DMS79 (cell line): ENCODE measurements around the gene SELENON.

Source experiments
- DNase-seq: peaks from one replicate; lab custom pipeline; 2025; lab: John Stamatoyannopoulos, UW

Gene SELENON

GRCh38 chr1:25794325-25794724 is 5.7 kb upstream of the SELENON start:
- DNase-seq: no peak

- no peak for DNase-seq
These were observed 4.8 kb upstream of the SELENON start for GRCh38 chr1:25795211-25795610.

GRCh38 chr1:25795946-25796810 is 3.8 kb upstream of the SELENON start:
- DNase-seq: peak; percentile 97

DNA sequence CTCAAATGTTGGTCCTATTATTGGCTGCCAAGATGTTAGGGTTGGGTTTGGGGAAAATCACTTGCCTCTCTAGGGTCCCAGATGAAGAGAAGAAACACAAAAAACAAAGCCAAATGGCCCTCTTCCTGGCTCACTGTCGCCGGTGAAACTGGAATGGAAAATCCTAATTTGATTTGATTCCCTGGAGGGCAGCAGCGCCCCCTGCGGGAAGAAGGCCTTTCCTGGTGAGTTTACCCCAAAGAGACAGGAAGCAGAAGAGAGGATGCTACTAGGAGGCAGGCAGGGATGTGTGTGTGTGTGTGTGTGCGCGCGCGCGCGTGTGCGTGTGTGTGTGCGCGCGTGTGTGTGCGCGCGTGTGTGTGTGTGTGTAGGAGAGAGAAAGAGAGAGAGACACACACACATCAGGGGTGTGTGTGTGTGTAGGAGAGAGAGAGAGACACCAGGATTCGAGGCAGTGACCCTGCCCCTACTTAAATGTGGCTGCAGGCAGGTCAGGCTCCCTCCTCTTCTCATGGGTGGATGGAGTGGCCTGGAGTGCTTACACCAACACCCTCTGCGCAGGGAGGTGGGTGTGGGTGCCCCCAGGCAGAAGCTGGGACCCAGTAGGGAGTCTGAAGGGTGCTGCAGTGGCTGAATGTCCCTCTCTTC is 3.1 kb upstream of the SELENON start:
- DNase-seq: peak; percentile 97

- DNase-seq: no peak
These were observed 2.1 kb upstream of the SELENON start for GRCh38 chr1:25797939-25798338.

DNA sequence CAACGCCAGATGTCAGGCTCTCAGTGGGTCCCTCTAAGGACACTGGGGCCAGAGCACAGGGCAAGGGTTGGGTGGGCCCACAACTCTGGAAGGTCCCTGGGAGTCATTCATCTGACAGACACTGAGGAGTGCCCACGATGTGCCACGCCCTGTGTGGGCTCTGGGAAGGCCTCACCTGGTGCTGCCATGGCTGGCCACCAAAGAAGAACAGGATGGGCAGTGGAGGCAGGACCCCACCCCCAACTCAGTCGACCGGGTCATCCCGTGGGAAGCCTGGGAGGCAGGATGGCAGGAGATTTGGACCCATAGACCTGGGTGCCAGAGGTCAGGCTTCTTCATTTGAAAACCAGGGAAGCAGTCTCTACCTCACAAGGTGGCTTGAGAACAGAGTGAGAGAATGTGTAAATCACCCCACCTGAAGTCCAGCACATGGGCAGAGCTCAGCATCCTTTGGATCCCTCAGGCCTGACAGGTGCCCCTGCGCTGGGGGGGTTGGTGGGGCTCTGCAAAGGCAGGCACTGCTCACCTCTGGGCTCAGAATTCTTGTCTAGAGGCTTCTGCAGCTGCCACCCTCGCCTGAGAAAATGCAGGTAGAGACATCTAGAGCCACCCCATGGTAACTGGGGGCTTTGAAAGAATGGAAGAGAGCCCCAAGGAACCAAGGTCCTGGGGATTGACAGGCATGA is 1.2 kb upstream of the SELENON start:
- no peak for DNase-seq

DNA sequence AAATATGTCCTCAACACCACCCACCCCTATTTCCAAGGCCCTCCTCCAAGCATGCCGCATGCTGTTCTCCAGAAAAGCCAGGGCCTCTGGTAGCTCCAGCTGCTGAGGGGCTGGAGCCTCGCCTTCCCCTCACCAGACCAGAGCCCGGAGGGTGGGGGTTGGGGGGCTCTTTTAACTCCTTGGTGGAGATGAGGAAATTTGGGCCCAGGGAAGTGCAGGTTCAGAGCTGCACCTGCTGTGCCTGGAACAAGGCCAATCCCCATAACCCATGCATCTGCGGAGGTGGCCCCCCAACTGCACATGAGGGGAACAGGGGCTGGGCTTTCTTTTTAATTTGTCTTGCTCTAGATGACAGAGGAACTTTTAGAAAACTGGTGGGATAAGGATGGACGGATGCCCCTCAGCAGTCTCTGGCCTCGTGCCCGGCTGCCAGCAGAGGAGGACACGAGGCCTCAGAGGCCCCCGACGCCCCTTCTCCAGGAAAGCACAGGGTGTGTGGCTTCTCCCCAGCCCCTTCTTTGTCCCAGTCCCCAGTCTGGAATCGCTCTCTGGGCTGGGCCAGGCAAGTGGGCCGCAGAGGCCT is 550 bp upstream of the SELENON start:
- DNase-seq: peak; percentile 40

- DNase-seq: no peak
These were observed 847 bp downstream of the SELENON start for GRCh38 chr1:25800703-25801377.

- no peak for DNase-seq
These were observed 2.9 kb downstream of the SELENON start for GRCh38 chr1:25802915-25803314.

DNA sequence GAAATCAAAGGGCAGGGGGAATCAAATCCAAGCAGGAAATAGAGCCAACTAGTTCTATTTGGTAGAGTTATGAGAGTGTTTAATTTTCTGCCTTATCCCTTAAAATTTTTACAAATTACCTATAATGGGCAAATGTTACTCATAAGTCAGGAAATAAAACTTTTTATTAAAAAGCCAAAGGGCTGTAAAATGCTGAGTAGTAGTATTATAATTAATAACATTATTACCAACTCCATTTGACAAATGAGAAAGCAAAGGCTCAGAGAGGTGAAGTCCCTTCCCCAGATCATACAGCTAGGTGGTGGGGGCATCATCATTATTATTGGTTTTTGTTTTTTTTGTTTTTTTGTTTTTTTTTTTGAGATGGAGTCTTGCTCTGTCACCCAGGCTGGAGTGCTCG is 3.4 kb downstream of the SELENON start:
- no peak for DNase-seq

- DNase-seq: no peak
These were observed 4.4 kb downstream of the SELENON start for GRCh38 chr1:25804244-25804963.

DNA sequence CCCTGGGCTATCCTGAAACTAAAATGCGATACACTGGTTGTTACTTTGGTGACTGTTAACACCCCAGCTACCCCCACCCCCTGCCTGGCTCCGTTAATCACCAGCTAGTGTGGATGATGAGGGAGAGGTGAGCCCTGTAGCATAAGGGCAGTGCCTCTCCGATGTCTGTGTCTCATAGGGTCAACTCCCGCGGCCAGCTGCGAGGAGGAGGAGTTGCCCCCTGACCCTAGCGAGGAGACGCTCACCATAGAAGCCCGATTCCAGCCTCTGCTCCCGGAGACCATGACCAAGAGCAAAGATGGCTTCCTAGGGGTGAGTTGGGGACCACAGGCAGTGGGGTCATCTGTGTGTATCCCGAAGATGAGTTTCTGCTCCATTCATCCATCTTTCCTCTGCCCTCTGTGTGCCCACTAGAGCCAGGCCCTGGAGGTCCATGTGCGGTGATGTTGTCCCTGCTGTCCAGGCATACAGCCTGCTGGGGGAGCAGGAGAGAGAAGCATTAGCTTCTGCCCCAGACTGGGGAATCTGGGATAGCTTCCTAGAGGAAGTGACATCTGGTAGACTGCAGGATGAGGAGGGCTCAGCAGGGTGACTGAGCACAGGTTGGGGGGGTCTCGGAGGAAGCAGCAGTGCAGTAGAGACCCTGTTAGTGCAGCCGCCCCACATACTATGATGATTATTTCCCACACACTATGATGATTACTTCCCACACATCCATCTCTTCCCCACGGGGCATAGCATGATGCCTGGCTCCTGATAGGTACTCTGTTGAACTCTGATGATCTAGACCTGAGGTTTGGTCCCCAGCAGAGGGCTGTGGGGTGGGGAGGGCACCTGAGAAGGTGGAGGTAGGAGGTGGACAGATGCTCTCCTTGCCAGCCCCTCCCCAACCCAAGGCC is 5.2 kb downstream of the SELENON start:
- DNase-seq: no peak

- no peak for DNase-seq
These were observed 5.9 kb downstream of the SELENON start for GRCh38 chr1:25805863-25806225.

DNA sequence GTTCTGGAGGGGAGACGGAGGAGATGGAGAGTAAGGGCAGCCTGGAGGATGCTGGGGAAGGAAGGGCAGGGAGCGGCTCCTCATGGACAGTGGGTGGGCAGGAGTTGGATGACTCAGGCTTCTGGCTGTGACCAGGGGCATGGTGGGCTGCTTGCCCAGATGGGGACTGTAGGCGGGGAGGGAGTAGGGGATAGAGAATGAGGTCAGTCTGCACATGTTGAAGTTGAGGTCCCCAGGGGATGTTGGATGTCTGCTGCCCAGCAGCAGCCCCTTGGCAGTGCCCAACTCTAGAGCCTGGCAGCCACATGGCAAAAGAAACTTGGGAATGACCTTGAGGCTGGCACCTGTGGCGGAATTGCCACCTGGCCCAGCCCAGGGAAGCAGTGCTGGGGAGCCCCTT is 6.4 kb downstream of the SELENON start:
- no peak for DNase-seq

DNA sequence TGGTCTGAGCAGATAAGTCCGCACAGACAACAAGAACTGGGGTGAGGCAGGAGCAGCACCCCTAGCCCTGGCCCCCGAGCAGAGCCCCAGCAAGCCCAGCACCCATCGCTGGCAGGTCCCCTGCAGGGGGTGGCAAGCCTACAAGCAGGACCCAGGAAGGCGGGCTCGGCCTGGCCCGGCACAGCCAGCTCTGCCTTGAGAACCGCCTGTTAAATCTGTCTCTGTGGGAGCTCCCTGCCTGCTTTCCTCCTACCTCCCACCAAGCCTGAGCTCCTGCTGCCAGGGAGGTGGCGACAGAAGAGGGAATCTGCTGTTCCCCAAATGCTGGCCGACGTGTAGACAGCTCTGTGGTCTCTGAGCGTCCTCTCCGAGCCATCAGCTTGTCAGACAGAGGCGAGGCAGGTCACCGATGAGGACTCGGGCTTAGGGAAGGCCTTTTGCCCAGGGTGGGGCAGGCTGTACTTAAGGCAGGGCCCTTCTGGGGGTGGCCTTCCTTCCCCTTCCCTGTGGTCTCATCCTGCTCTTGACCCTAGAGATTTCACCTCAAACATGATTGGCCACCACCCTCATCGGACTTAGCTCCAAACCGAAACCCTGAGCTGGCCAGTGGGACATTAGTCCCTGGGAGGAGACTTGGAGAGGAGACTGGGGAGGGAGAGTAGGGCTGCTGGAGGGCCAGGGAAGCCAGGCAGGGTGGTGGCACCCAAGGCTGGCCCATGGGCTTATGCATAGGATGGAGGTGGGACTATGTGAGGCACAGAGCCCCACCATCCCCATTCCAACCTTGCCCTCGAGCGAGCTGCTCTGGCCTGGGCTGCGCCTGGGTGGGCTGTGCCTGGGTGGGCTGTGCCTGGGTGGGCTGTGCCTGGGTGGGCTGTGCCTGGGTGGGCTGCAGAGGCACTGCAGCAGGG is 7.7 kb downstream of the SELENON start:
- DNase-seq: no peak

DNA sequence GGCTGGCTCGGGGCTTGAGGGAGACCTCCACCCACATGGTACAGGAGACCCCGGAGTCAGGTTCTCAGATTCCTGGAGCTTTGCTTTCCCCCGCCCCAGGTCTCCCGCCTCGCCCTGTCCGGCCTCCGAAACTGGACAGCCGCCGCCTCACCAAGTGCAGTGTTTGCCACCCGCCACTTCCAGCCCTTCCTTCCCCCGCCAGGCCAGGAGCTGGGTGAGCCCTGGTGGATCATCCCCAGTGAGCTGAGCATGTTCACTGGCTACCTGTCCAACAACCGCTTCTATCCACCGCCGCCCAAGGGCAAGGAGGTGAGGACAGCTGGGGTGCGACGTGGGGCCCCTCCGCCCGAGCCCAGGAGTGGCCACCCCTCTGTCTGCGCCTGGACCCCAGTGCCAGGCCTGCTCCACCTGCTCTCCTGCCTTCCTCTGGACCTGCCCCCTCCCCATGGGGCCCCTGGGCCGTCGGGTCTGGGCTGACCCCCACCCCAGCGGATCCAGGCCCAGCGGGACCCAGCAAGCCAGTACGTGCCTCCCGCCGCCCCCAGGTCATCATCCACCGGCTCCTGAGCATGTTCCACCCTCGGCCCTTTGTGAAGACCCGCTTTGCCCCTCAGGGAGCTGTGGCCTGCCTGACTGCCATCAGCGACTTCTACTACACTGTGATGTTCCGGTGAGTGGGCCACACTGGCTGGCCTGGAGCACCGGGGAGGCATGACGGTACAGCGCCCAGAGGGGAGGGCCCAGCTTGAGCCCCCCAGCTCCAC is 8.7 kb downstream of the SELENON start:
- no peak for DNase-seq

GRCh38 chr1:25809283-25809926 is 9.4 kb downstream of the SELENON start:
- no peak for DNase-seq

DNA sequence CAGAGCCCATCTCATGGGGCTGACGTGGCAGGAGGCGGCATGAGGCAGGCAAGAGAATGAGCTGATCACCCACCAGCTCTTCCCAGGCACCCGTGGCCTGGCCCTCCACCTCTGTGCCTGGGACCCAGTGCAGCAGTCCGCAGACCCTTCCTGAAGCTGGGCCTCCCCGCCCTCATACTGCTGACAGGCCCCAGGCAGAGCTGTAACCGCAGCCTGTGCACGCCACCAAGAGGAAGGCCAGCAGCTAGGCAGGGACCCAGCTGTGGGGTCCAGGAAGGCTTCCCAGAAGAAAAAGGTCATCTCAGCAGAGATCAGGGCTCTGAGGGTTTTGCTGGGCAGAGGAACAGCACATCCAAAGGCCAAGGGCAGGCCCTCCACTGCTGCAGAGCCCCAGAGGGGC is 9.9 kb downstream of the SELENON start:
- DNase-seq: no peak
